Neural cell (in vitro differentiated cells): ENCODE data around the gene MORN4. TPM values are rescaled to one million over a fixed set of nuclear protein-coding genes. Genes with fewer than 3 reads are reported as not detected.

Experiments used
- H2AFZ ChIP-seq: fragments of 200-600, 300-800 bp; sonication (generic), shearing (Covaris generic); 2 replicates; pipeline ENCODE4 v1.6.0; 2014; ENCODE audit warnings: low read depth, mild to moderate bottlenecking, antibody characterized with exemption, low read length, moderate library complexity
- H3F3A ChIP-seq: fragments of 200-600 bp; shearing (Covaris generic); 2 replicates; pipeline ENCODE4 v1.6.1; 2016; ENCODE audit warnings: mild to moderate bottlenecking, moderate library complexity, mixed read lengths, antibody characterized with exemption, low read length; ENCODE audit not compliant: insufficient read depth, poor library complexity, severe bottlenecking
- H3K27ac ChIP-seq: fragments of 200-600, 300-800 bp; sonication (generic), shearing (Covaris generic); 2 replicates; pipeline ENCODE4 v1.5.1; 2014; ENCODE audit warnings: mild to moderate bottlenecking, low read length, moderate library complexity
- H3K27me3 ChIP-seq: fragments of 300-800, 200-600 bp; sonication (generic), shearing (Covaris generic); 2 replicates; pipeline ENCODE4 v1.6.0; 2014; ENCODE audit warnings: mild to moderate bottlenecking, low read depth, low read length, moderate library complexity; ENCODE audit not compliant: insufficient read depth
- H3K36me3 ChIP-seq: fragments of 300-800, 200-600 bp; sonication (generic), shearing (Covaris generic); 2 replicates; pipeline ENCODE4 v1.5.1; 2014; ENCODE audit warnings: mild to moderate bottlenecking, antibody characterized with exemption, low read length, moderate library complexity; ENCODE audit not compliant: insufficient read depth
- H3K4me2 ChIP-seq: fragments of 300-800, 200-600 bp; sonication (generic), shearing (Covaris generic); 2 replicates; pipeline ENCODE4 v1.6.0; 2014; ENCODE audit warnings: mild to moderate bottlenecking, low read length
- H3K4me3 ChIP-seq: fragments of 300-800, 200-600 bp; sonication (generic), shearing (Covaris generic); 2 replicates; pipeline ENCODE4 v1.5.1; 2014; ENCODE audit warnings: mild to moderate bottlenecking, low read length, moderate library complexity
- H3K79me2 ChIP-seq: fragments of 200-600 bp; shearing (Covaris generic); replicated peaks from 2 replicates; pipeline ENCODE4 v1.6.0; 2014; ENCODE audit warnings: mild to moderate bottlenecking, low read length, moderate library complexity; ENCODE audit not compliant: insufficient read depth
- H3K9ac ChIP-seq: fragments of 300-800, 200-600 bp; sonication (generic), shearing (Covaris generic); 2 replicates; pipeline ENCODE4 v1.6.1; 2016; ENCODE audit warnings: mild to moderate bottlenecking, low read length, mixed read lengths
- H3K9me2 ChIP-seq: fragments of 200-600 bp; shearing (Covaris generic); 2 replicates; pipeline ENCODE4 v1.6.1; 2016; ENCODE audit warnings: mild to moderate bottlenecking, low read length, mixed read lengths; ENCODE audit not compliant: insufficient read depth
- H3K9me3 ChIP-seq: fragments of 200-600, 300-800 bp; sonication (generic), shearing (Covaris generic); 2 replicates; pipeline ENCODE4 v1.6.1; 2016; ENCODE audit warnings: mild to moderate bottlenecking, mixed run types, low read length, moderate library complexity, mixed read lengths
- H4K20me1 ChIP-seq: fragments of 200-600 bp; shearing (Covaris generic); 2 replicates; pipeline ENCODE4 v1.6.1; 2016; ENCODE audit warnings: mild to moderate bottlenecking, mixed run types; ENCODE audit not compliant: insufficient read depth
- EP300 ChIP-seq: fragments of 450-650 bp; conservative IDR thresholded peaks from 2 replicates; pipeline ENCODE4 v1.6.1; 2014; ENCODE audit warnings: antibody characterized with exemption, mild to moderate bottlenecking, moderate library complexity; ENCODE audit not compliant: poor library complexity, severe bottlenecking
- EZH2 ChIP-seq: fragments of 200-600, 300-800 bp; shearing (Covaris generic), sonication (generic); IDR thresholded peaks from 2 replicates; pipeline ENCODE4 v1.6.1; 2014; ENCODE audit warnings: antibody characterized with exemption, low read length, borderline replicate concordance, mild to moderate bottlenecking; ENCODE audit not compliant: insufficient read depth, poor library complexity, severe bottlenecking
- MXI1 ChIP-seq: fragments of 450-650 bp; conservative IDR thresholded peaks from 2 replicates; pipeline ENCODE4 v1.6.1; 2014; ENCODE audit warnings: antibody characterized with exemption, mild to moderate bottlenecking; ENCODE audit not compliant: poor library complexity, severe bottlenecking
- POLR2AphosphoS5 ChIP-seq: IDR thresholded peaks from 2 replicates; pipeline ENCODE4 v1.6.1; 2012
- RAD21 ChIP-seq: fragments of 450-650 bp; conservative IDR thresholded peaks from 2 replicates; pipeline ENCODE4 v1.6.1; 2014; ENCODE audit warnings: antibody characterized with exemption, mild to moderate bottlenecking, moderate library complexity
- REST ChIP-seq: IDR thresholded peaks from 2 replicates; pipeline ENCODE4 v1.6.1; 2012; ENCODE audit warnings: borderline replicate concordance
- SMC3 ChIP-seq: fragments of 450-650 bp; conservative IDR thresholded peaks from 2 replicates; pipeline ENCODE4 v1.6.1; 2014; ENCODE audit warnings: antibody characterized with exemption, mild to moderate bottlenecking, moderate library complexity; ENCODE audit not compliant: poor library complexity
- TAF1 ChIP-seq: IDR thresholded peaks from 2 replicates; pipeline ENCODE4 v1.6.1; 2012; ENCODE audit warnings: low read depth
- polyA plus RNA-seq: library from polyadenylated mRNA; depleted of rRNA; stranded (reverse); fragments of >200 nt; gene quantifications from 2 replicates; pipeline ENCODE4 v1.2.3, GENCODE V29; 2014
- TF ChIP-seq, protein P1 (sequence below): fragments of 450-650 bp; IDR thresholded peaks from 2 replicates; pipeline ENCODE4 v1.5.1; 2014; ENCODE audit warnings: antibody characterized with exemption, mild to moderate bottlenecking, moderate library complexity; ENCODE audit not compliant: poor library complexity, severe bottlenecking

Gene MORN4
- polyA plus RNA-seq, 1 donor from 2014 or later: 64.7 TPM

DNA sequence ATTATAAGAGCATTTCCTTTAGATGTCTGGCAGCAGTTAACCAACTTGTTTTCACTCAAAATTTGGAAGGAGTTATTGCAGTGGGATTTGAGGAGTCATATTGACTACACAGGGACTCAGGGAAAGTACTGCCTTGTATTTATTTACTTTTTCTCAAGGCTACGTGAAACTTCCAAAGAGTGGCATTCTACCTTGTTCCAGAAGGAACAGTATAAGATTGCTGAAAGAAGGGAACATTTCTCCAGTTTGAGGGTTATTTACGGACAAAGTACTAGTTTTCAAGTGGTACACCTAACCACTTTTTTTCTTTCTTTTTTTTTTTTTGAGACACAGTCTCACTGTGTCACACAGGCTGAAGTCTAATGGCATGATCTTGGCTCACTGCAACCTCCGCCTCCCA lies 5.1 kb downstream of the MORN4 start:
- H3F3A ChIP-seq: no peaks in the 10 kb centered on the region
- H3K27me3 ChIP-seq: no peaks in the 10 kb centered on the region
- no peak overlapping the region for H3K4me3 ChIP-seq
- no peaks in the 10 kb centered on the region for H3K36me3 ChIP-seq
- TF ChIP-seq EZH2 (no peak), POLR2AphosphoS5 (no peak), REST (no peak), TAF1 (no peak), EP300 (no peak), RAD21 (no peak), MXI1 (no peak), SMC3 (no peak)
- TF ChIP-seq, protein P1, sequence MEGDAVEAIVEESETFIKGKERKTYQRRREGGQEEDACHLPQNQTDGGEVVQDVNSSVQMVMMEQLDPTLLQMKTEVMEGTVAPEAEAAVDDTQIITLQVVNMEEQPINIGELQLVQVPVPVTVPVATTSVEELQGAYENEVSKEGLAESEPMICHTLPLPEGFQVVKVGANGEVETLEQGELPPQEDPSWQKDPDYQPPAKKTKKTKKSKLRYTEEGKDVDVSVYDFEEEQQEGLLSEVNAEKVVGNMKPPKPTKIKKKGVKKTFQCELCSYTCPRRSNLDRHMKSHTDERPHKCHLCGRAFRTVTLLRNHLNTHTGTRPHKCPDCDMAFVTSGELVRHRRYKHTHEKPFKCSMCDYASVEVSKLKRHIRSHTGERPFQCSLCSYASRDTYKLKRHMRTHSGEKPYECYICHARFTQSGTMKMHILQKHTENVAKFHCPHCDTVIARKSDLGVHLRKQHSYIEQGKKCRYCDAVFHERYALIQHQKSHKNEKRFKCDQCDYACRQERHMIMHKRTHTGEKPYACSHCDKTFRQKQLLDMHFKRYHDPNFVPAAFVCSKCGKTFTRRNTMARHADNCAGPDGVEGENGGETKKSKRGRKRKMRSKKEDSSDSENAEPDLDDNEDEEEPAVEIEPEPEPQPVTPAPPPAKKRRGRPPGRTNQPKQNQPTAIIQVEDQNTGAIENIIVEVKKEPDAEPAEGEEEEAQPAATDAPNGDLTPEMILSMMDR: no peak
- no peak overlapping the region for H3K27ac ChIP-seq
- H3K79me2 ChIP-seq: peaks cover 29% of the 10 kb centered on the region
- H2AFZ ChIP-seq: no peak overlapping the region
- no peak overlapping the region for H3K4me2 ChIP-seq
- no peaks in the 10 kb centered on the region for H4K20me1 ChIP-seq
- no peaks in the 10 kb centered on the region for H3K9me3 ChIP-seq
- no peak overlapping the region for H3K9ac ChIP-seq
- H3K9me2 ChIP-seq: no peaks in the 10 kb centered on the region

GRCh38 chr10:97627731-97628130 lies 5.6 kb downstream of the MORN4 start:
- TF ChIP-seq TAF1 (no peak), SMC3 (no peak), RAD21 (no peak), POLR2AphosphoS5 (no peak), REST (no peak), EP300 (no peak), EZH2 (no peak), MXI1 (no peak)
- TF ChIP-seq, protein P1: no peak
- Histone ChIP-seq H3K9ac (no peak overlapping the region), H3K36me3 (no peaks in the 10 kb centered on the region), H3K9me2 (no peaks in the 10 kb centered on the region), H3K27ac (no peak overlapping the region), H3F3A (no peaks in the 10 kb centered on the region), H2AFZ (no peak overlapping the region), H3K27me3 (no peaks in the 10 kb centered on the region), H4K20me1 (no peaks in the 10 kb centered on the region), H3K4me3 (no peak overlapping the region), H3K79me2 (peaks cover 29% of the 10 kb centered on the region), H3K4me2 (no peak overlapping the region), H3K9me3 (no peaks in the 10 kb centered on the region)
